K562 (cell line): ENCODE data around the gene MTOR. TPM values are rescaled to one million over a fixed set of nuclear protein-coding genes. Genes with fewer than 3 reads are reported as not detected.

Experiments used
- ATAC-seq: fragments of 200-7000 bp; cut with Tn5 transposase; 3 replicates; pipeline ENCODE4 v1.9.1; 2020; ENCODE audit warnings: moderate library complexity
- BruUV-seq: library from RNA; stranded (reverse); fragments of 400-500 nt; replicated peaks from 2 replicates; lab custom pipeline; 2021; lab: Mats Ljungman, UMichigan
- CTCF ChIA-PET: fragments of 300-600 bp; formaldehyde crosslinking; extraction: SDS; loops from one replicate; lab custom pipeline; 2021; ENCODE audit warnings: low intra/inter-chr PET ratio; lab: Yijun Ruan, JAX
- POLR2A ChIA-PET: fragments of 300-600, 350-650 bp; sonication (Branson Sonifier 250); formaldehyde crosslinking; extraction: SDS; loops from one replicate; lab custom pipeline; 2021; ENCODE audit warnings: antibody characterized with exemption, inconsistent platforms; lab: Yijun Ruan, JAX
- DNase-seq, 4 experiments: peaks; one replicate each; pipeline versions ENCODE4 v3.0.0 to v3.0.0-alpha.2; 2011 to 2018; ENCODE audit warnings: low spot score in 3 of 4, mixed read lengths in 3 of 4; ENCODE audit errors: extremely low read depth in 1 of 4
- FAIRE-seq: peaks from 2 replicates; lab custom pipeline; 2011; peaks lifted over from hg19 to GRCh38; lab: Jason Lieb, UNC
- H2AFZ ChIP-seq: 2 replicates; pipeline ENCODE4 v1.6.0; 2011; ENCODE audit warnings: low read depth, low read length, control low read depth, inconsistent platforms
- H3K27ac ChIP-seq: fragments of 200-600 bp; 3 replicates; pipeline ENCODE4 v1.8.0; 2011; ENCODE audit warnings: low read depth, mild to moderate bottlenecking, control low read depth, inconsistent platforms, low read length, moderate library complexity, mixed read lengths; ENCODE audit errors: extremely low read depth
- H3K27me3 ChIP-seq, 2 experiments: fragments of 300-600 bp in 1 of 2; 2 replicates in 1 of 2; 3 replicates in 1 of 2; pipeline versions ENCODE4 v1.6.0 to v1.8.0; 2011; ENCODE audit warnings: inconsistent platforms in 2 of 2, low read length in 2 of 2, mild to moderate bottlenecking in 1 of 2, mixed read lengths in 1 of 2, moderate library complexity in 1 of 2; ENCODE audit not compliant: control insufficient read depth in 2 of 2, insufficient read depth in 2 of 2
- H3K36me3 ChIP-seq: fragments of 300-600 bp; 3 replicates; pipeline ENCODE4 v1.8.0; 2011; ENCODE audit warnings: mild to moderate bottlenecking, low read length, inconsistent platforms; ENCODE audit not compliant: control insufficient read depth, insufficient read depth
- H3K4me1 ChIP-seq, 2 experiments: fragments of 200-600 bp in 1 of 2; replicated peaks in 1 of 2; 2 replicates in 1 of 2; 3 replicates in 1 of 2; pipeline versions ENCODE4 v1.5.1 to v1.8.0; 2011; ENCODE audit warnings: inconsistent platforms in 2 of 2, low read length in 2 of 2, mild to moderate bottlenecking in 1 of 2, mixed read lengths in 1 of 2, moderate library complexity in 1 of 2; ENCODE audit not compliant: control insufficient read depth in 2 of 2, insufficient read depth in 2 of 2
- H3K4me2 ChIP-seq: 2 replicates; pipeline ENCODE4 v1.6.1; 2011; ENCODE audit warnings: low read length, control low read depth, inconsistent platforms, mixed read lengths; ENCODE audit not compliant: insufficient read depth
- H3K4me3 ChIP-seq: fragments of 200-600 bp; sonication (generic), shearing (Covaris generic); 2 replicates; pipeline ENCODE4 v1.5.1; 2016; ENCODE audit warnings: control low read depth, inconsistent platforms
- H3K79me2 ChIP-seq: fragments of 200-600 bp; 3 replicates; pipeline ENCODE4 v1.8.0; 2011; ENCODE audit warnings: low read length, inconsistent platforms; ENCODE audit not compliant: control insufficient read depth, insufficient read depth
- H3K9ac ChIP-seq, 2 experiments: 2 replicates each; pipeline versions ENCODE4 v1.6.0 to v1.6.1; 2011; ENCODE audit warnings: low read depth in 2 of 2, low read length in 2 of 2, control low read depth in 1 of 2, inconsistent platforms in 1 of 2, mild to moderate bottlenecking in 1 of 2, mixed read lengths in 1 of 2; ENCODE audit not compliant: insufficient read depth in 1 of 2
- H3K9me1 ChIP-seq: one replicate; pipeline ENCODE4 v1.6.0; 2011; ENCODE audit warnings: inconsistent platforms, mild to moderate bottlenecking, low read length, moderate library complexity; ENCODE audit not compliant: control insufficient read depth, insufficient read depth
- H3K9me3 ChIP-seq: replicated peaks from 2 replicates; pipeline ENCODE4 v1.5.1; 2011; ENCODE audit warnings: low read depth, low read length, inconsistent platforms; ENCODE audit not compliant: control insufficient read depth, insufficient read depth
- H4K20me1 ChIP-seq: replicated peaks from 2 replicates; pipeline ENCODE4 v1.6.1; 2011; ENCODE audit warnings: low read length, inconsistent platforms, mixed read lengths; ENCODE audit not compliant: control insufficient read depth, insufficient read depth
- HMG20B ChIP-seq: fragments of 250-450 bp; sonication (Bioruptor Pico); IDR thresholded peaks from 2 replicates; pipeline ENCODE4 v1.5.0; 2021; ENCODE audit warnings: mild to moderate bottlenecking
- HOMEZ ChIP-seq: fragments of 250-450 bp; sonication (Bioruptor Pico); IDR thresholded peaks from 2 replicates; pipeline ENCODE4 v1.4.0; 2020; ENCODE audit warnings: mild to moderate bottlenecking, moderate library complexity
- JUND ChIP-seq, 2 experiments: IDR thresholded peaks; 2 replicates in 1 of 2; 3 replicates in 1 of 2; pipeline ENCODE4 v1.6.1; 2011; ENCODE audit warnings: borderline replicate concordance in 2 of 2, low read depth in 2 of 2, low read length in 2 of 2, improper control_type of control experiment in 1 of 2, missing biosample characterization in 1 of 2, missing genetic modification characterization in 1 of 2, missing genetic modification reagents in 1 of 2
- MAFF ChIP-seq: IDR thresholded peaks from 2 replicates; pipeline ENCODE4 v1.6.1; 2012; ENCODE audit warnings: low read length, improper control_type of control experiment
- MAFG ChIP-seq: fragments of 450-650 bp; conservative IDR thresholded peaks from 2 replicates; pipeline ENCODE4 v1.6.1; 2016; ENCODE audit warnings: missing genetic modification characterization, missing compliant biosample characterization
- MXI1 ChIP-seq: IDR thresholded peaks from 2 replicates; pipeline ENCODE4 v1.6.1; 2011; ENCODE audit warnings: low read depth, mild to moderate bottlenecking, improper control_type of control experiment, low read length
- NFRKB ChIP-seq: fragments of 450-650 bp; IDR thresholded peaks from 2 replicates; pipeline ENCODE4 v1.6.1; 2016; ENCODE audit warnings: low read depth
- PTTG1 ChIP-seq: fragments of 450-650 bp; IDR thresholded peaks from 2 replicates; pipeline ENCODE4 v1.6.1; 2016; ENCODE audit warnings: low read depth, mild to moderate bottlenecking, missing genetic modification characterization, missing compliant biosample characterization
- RBM25 ChIP-seq: fragments of 200-400 bp; formaldehyde crosslinking; IDR thresholded peaks from 2 replicates; pipeline ENCODE4 v1.6.1; 2018; ENCODE audit warnings: low read length, low read depth, moderate library complexity; ENCODE audit not compliant: severe bottlenecking
- SRSF7 ChIP-seq: fragments of 200-400 bp; formaldehyde crosslinking; optimal IDR thresholded peaks from 2 replicates; pipeline ENCODE3; 2017; ENCODE audit warnings: mild to moderate bottlenecking, low read depth, low read length
- TGIF2 ChIP-seq: sonication (generic); formaldehyde crosslinking; IDR thresholded peaks from 2 replicates; pipeline ENCODE4 v1.8.1; 2022; ENCODE audit warnings: mild to moderate bottlenecking, missing genetic modification reagents, moderate library complexity
- ZNF274 ChIP-seq: IDR thresholded peaks from 2 replicates; pipeline ENCODE4 v1.6.1; 2011; ENCODE audit warnings: low read depth, mild to moderate bottlenecking, low read length, moderate library complexity, borderline replicate concordance
- ZNF324 ChIP-seq: fragments of 250-450 bp; sonication (Bioruptor Pico); IDR thresholded peaks from 2 replicates; pipeline ENCODE4 v1.4.0; 2020; ENCODE audit warnings: mild to moderate bottlenecking
- ZNF551 ChIP-seq: fragments of 250-450 bp; sonication (Bioruptor Pico); IDR thresholded peaks from 2 replicates; pipeline ENCODE4 v1.5.0; 2021; ENCODE audit warnings: mild to moderate bottlenecking, moderate library complexity
- WGBS: fragments of 100-300 bp; shearing (Covaris generic); methylation state at CpG from one replicate; pipeline ENCODE4 v1.1.6; 2016; ENCODE audit warnings: low coverage, mixed read lengths; ENCODE audit not compliant: insufficient coverage; ENCODE audit errors: missing lambda C conversion rate; 5-methylcytosine and 5-hydroxymethylcytosine counted together
- in situ Hi-C: fragments of 300-500 bp; cut with MboI; formaldehyde crosslinking; loops from 4 replicates; pipeline ENCODE4 v1.15.0; 2018; ENCODE audit warnings: inconsistent platforms, mixed read lengths
- intact Hi-C: fragments of 100-400 bp; cut with micrococcal nuclease; formaldehyde crosslinking; loops from 2 replicates; pipeline ENCODE4 v1.14.2; 2022
- polyA plus RNA-seq, 8 experiments: library from polyadenylated mRNA; depleted of rRNA in 4 of 8; stranded (reverse) in 5 of 8; unstranded in 3 of 8; fragments of >200 nt; fragmentation: Nextera tagmentation in 2 of 8; fragmentation: Illumina TruSeq in 1 of 8; extraction: Ambion mirVana in 2 of 8; extraction: Trizol in 1 of 8; gene quantifications; 2 replicates each; pipeline versions ENCODE4 v1.2.1 to v1.2.3, GENCODE V29; 2011 to 2014; ENCODE audit warnings: inconsistent platforms in 1 of 8, missing spikeins in 1 of 8
- total RNA-seq, 7 experiments: library from RNA; depleted of rRNA in 6 of 7; stranded (reverse); fragments of >200 nt in 6 of 7; fragmentation: Illumina TruSeq in 2 of 7; extraction: Trizol in 2 of 7; gene quantifications; 2 replicates each; pipeline versions ENCODE4 v1.2.1 to v1.2.3, GENCODE V29; 2011 to 2021; ENCODE audit warnings: low replicate concordance in 1 of 7
- TF ChIP-seq, protein P1 (sequence below): fragments of 250-450 bp; sonication (Bioruptor Pico); IDR thresholded peaks from 2 replicates; pipeline ENCODE4 v1.6.1; 2021; ENCODE audit warnings: mild to moderate bottlenecking
- TF ChIP-seq, protein P2 (sequence below): fragments of 450-650 bp; IDR thresholded peaks from 2 replicates; pipeline ENCODE4 v1.7.1; 2018; ENCODE audit warnings: mild to moderate bottlenecking, low read depth; ENCODE audit not compliant: partially characterized antibody
- TF ChIP-seq, protein P3 (sequence below): IDR thresholded peaks from 2 replicates; pipeline ENCODE4 v1.6.1; 2014; ENCODE audit warnings: antibody characterized with exemption

MTOR gene
- total and polyA plus RNA-seq, 9 of the 15 experiments (the other 6 are each of a cell fraction or from before 2014, with no cell fraction given), result 11.4 to 71.4 (median 52.2) TPM

DNA sequence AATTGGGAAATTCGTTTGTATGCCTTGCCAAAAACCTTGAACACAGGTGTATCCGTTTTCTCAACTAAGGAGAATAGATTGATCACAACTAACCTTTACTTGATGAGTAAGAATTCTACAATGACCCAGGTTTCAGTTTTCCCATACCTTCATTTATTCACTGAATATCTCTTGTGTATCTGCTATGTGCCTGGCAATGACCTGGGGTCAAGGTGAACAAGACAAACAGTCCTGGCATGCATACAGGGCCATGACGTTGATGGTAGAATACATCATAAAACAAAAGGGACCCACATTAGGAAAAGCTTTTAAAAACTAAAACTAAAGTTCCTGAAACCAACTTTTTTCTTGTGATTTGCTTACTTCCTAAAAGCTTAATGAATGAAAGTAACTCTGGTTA is 130.5 kb downstream of the MTOR start (continued):
- TF ChIP-seq JUND (IDR thresholded peaks at IDR 0.05; ENCODE audit: borderline replicate concordance, low read depth, low read length) (no peak), JUND (tag; IDR thresholded peaks at IDR 0.05; ENCODE audit: borderline replicate concordance, low read depth, low read length) (no peak), SRSF7 (no peak), RBM25 (no peak), ZNF551 (no peak), MAFF (no peak), TGIF2 (CRISPR knock-in tag) (no peak), MAFG (tag) (no peak), MXI1 (no peak), ZNF324 (CRISPR knock-in tag) (no peak), HMG20B (no peak), HOMEZ (CRISPR knock-in tag) (no peak)

DNA sequence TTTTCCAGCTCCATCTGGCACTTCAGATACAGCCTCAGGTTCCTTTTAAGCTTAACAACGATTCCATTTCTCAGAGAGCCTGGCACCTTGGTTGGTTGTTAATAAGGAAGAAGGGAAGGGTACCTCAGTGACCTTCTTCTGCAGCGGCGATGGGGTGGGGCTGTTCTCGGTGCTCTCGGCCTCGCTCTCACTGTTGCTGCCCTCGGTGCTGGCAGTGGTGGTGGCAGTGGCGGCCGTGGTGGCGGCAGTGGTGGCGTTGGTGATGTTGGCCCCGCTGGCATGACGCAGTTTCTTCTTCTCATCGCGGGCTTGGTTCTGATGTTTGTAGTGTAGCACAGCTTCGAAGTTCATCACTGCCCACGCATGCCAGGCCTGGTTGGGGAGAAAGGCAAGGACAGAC is 131.9 kb downstream of the MTOR start:
- no peaks in the 10 kb centered on the region for H3K9me1 ChIP-seq
- no peak overlapping the region for H3K4me3 ChIP-seq
- no peaks in the 10 kb centered on the region for H3K79me2 ChIP-seq
- no peak for ATAC-seq
- H3K4me1 ChIP-seq, result peaks cover 0 to 4% of the 10 kb centered on the region in 2 experiments; a peak in 2 of 5 replicates
- H3K27ac ChIP-seq, result no peak overlapping the region
- ChIA-PET POLR2A (interaction anchor here (0.6 to 1.4 kb wide), 5 partner anchors 10 to 121 kb away, joined by 3 to 6 read pairs (median 4); partner anchors contain the start of gene EXOSC10), CTCF (no interaction called here)
- H4K20me1 ChIP-seq, result no peaks in the 10 kb centered on the region
- no peak for FAIRE-seq
- no peak overlapping the region for H3K4me2 ChIP-seq
- H3K27me3 ChIP-seq, result no peaks in the 10 kb centered on the region
- H3K36me3 ChIP-seq, result peaks cover 94% of the 10 kb centered on the region
- no peak for DNase-seq
- H3K9ac ChIP-seq, result no peak overlapping the region
- intact Hi-C loops, result no loop called here
- BruUV-seq, result no TSS peak
- in situ Hi-C loops, result no loop called here
- no peak overlapping the region for H2AFZ ChIP-seq
- no peaks in the 10 kb centered on the region for H3K9me3 ChIP-seq
- 94% methylated on average over 17 of the region's 17 CpGs for WGBS
- TF ChIP-seq ZNF274 (no peak), PTTG1 (tag) (no peak), NFRKB (no peak)
- TF ChIP-seq, protein P1, sequence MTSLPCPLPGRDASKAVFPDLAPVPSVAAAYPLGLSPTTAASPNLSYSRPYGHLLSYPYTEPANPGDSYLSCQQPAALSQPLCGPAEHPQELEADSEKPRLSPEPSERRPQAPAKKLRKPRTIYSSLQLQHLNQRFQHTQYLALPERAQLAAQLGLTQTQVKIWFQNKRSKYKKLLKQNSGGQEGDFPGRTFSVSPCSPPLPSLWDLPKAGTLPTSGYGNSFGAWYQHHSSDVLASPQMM (CRISPR knock-in tag), result no peak
- TF ChIP-seq, protein P2, sequence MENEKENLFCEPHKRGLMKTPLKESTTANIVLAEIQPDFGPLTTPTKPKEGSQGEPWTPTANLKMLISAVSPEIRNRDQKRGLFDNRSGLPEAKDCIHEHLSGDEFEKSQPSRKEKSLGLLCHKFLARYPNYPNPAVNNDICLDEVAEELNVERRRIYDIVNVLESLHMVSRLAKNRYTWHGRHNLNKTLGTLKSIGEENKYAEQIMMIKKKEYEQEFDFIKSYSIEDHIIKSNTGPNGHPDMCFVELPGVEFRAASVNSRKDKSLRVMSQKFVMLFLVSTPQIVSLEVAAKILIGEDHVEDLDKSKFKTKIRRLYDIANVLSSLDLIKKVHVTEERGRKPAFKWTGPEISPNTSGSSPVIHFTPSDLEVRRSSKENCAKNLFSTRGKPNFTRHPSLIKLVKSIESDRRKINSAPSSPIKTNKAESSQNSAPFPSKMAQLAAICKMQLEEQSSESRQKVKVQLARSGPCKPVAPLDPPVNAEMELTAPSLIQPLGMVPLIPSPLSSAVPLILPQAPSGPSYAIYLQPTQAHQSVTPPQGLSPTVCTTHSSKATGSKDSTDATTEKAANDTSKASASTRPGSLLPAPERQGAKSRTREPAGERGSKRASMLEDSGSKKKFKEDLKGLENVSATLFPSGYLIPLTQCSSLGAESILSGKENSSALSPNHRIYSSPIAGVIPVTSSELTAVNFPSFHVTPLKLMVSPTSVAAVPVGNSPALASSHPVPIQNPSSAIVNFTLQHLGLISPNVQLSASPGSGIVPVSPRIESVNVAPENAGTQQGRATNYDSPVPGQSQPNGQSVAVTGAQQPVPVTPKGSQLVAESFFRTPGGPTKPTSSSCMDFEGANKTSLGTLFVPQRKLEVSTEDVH, result no peak
- TF ChIP-seq, protein P3, sequence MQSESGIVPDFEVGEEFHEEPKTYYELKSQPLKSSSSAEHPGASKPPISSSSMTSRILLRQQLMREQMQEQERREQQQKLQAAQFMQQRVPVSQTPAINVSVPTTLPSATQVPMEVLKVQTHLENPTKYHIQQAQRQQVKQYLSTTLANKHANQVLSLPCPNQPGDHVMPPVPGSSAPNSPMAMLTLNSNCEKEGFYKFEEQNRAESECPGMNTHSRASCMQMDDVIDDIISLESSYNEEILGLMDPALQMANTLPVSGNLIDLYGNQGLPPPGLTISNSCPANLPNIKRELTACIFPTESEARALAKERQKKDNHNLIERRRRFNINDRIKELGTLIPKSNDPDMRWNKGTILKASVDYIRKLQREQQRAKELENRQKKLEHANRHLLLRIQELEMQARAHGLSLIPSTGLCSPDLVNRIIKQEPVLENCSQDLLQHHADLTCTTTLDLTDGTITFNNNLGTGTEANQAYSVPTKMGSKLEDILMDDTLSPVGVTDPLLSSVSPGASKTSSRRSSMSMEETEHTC, result no peak
